Measurements from ENCODE around the gene FXR1. TPM values are rescaled to one million over a fixed set of nuclear protein-coding genes. Genes with fewer than 3 reads are reported as not detected.

FXR1 gene
- polyA plus RNA-seq, 1 experiment, result 205 TPM

GRCh38 chr3:181025204-181025603, 112.7 kb downstream of the FXR1 start:
- no peak overlapping the region for H3K4me3 ChIP-seq (ENCODE audit: low read depth, low read length)
- POLR2A ChIA-PET, result no interaction called here
- peaks cover 4% of the 10 kb centered on the region; the same call in 1 of the 2 replicates for H3K9me3 ChIP-seq (ENCODE audit: control insufficient read depth, insufficient read depth, low read length)
- no peak for DNase-seq (ENCODE audit: low read depth, low spot score)
- TF ChIP-seq, protein P1, sequence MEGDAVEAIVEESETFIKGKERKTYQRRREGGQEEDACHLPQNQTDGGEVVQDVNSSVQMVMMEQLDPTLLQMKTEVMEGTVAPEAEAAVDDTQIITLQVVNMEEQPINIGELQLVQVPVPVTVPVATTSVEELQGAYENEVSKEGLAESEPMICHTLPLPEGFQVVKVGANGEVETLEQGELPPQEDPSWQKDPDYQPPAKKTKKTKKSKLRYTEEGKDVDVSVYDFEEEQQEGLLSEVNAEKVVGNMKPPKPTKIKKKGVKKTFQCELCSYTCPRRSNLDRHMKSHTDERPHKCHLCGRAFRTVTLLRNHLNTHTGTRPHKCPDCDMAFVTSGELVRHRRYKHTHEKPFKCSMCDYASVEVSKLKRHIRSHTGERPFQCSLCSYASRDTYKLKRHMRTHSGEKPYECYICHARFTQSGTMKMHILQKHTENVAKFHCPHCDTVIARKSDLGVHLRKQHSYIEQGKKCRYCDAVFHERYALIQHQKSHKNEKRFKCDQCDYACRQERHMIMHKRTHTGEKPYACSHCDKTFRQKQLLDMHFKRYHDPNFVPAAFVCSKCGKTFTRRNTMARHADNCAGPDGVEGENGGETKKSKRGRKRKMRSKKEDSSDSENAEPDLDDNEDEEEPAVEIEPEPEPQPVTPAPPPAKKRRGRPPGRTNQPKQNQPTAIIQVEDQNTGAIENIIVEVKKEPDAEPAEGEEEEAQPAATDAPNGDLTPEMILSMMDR (IDR thresholded peaks at IDR 0.05; ENCODE audit: low read depth, low read length), result no peak
- CTCF ChIA-PET, result no interaction called here
- H3K27me3 ChIP-seq (ENCODE audit: control insufficient read depth, insufficient read depth, low read length), result no peaks in the 10 kb centered on the region
- H3K27ac ChIP-seq (ENCODE audit: low read depth, low read length), result no peak overlapping the region

GRCh38 chr3:181030948-181031347, 118.5 kb downstream of the FXR1 start:
- TF ChIP-seq, protein P1 (IDR thresholded peaks at IDR 0.05; ENCODE audit: low read depth, low read length), result no peak
- Histone ChIP-seq H3K27ac (ENCODE audit: low read depth, low read length) (no peak overlapping the region), H3K9me3 (ENCODE audit: control insufficient read depth, insufficient read depth, low read length) (no peaks in the 10 kb centered on the region; the same call in 1 of the 2 replicates), H3K4me3 (ENCODE audit: low read depth, low read length) (no peak overlapping the region), H3K27me3 (ENCODE audit: control insufficient read depth, insufficient read depth, low read length) (no peaks in the 10 kb centered on the region)
- CTCF ChIA-PET, result no interaction called here
- POLR2A ChIA-PET, result no interaction called here
- DNase-seq (ENCODE audit: low read depth, low spot score), result no peak

Other genes with a start within 250 kb of the FXR1 start
- not detected in 2 replicates for gene CCDC39, start 233.2 kb upstream of the FXR1 start, polyA plus RNA-seq (2011; rRNA removed)
- gene DNAJC19, start 77.1 kb downstream of the FXR1 start, polyA plus RNA-seq (2011; rRNA removed), result 34.7 and 41.0 TPM in 2 replicates

Measured in AG04450 (cell line).